HepG2 (cell line): Measurements from ENCODE around the gene OCSTAMP. TPM values are rescaled to one million over a fixed set of nuclear protein-coding genes. Genes with fewer than 3 reads are reported as not detected.

Experiments used
- AGO1 ChIP-seq: fragments of 200-400 bp; formaldehyde crosslinking; IDR thresholded peaks from 2 replicates; pipeline ENCODE4 v1.6.1; 2017; ENCODE audit warnings: mild to moderate bottlenecking, low read depth, low read length, moderate library complexity; ENCODE audit not compliant: poor library complexity, severe bottlenecking
- CBX5 ChIP-seq: sonication (generic); formaldehyde crosslinking; IDR thresholded peaks from 2 replicates; pipeline ENCODE4 v1.4.0; 2020; ENCODE audit warnings: missing genetic modification reagents, borderline replicate concordance
- GFI1 ChIP-seq: sonication (generic); formaldehyde crosslinking; IDR thresholded peaks from 2 replicates; pipeline ENCODE4 v1.5.0; 2020; ENCODE audit warnings: missing genetic modification reagents, mild to moderate bottlenecking, borderline replicate concordance
- HDAC6 ChIP-seq: fragments of 200-600 bp; sonication (generic); IDR thresholded peaks from 2 replicates; pipeline ENCODE4 v1.7.0; 2017; ENCODE audit warnings: mild to moderate bottlenecking, antibody characterized with exemption, low read length, low read depth
- HNRNPLL ChIP-seq: fragments of 200-400 bp; formaldehyde crosslinking; IDR thresholded peaks from 2 replicates; pipeline ENCODE4 v1.6.1; 2017; ENCODE audit warnings: mild to moderate bottlenecking, low read depth, low read length; ENCODE audit not compliant: poor library complexity, severe bottlenecking
- RORA ChIP-seq: sonication (generic); formaldehyde crosslinking; IDR thresholded peaks from 2 replicates; pipeline ENCODE4 v1.5.0; 2020; ENCODE audit warnings: mild to moderate bottlenecking, missing genetic modification reagents, moderate library complexity
- TBX3 ChIP-seq: fragments of 450-650 bp; IDR thresholded peaks from 2 replicates; pipeline ENCODE4 v1.6.1; 2017; ENCODE audit warnings: antibody characterized with exemption, mild to moderate bottlenecking, inconsistent platforms, borderline replicate concordance
- TRIM24 ChIP-seq: sonication (generic); formaldehyde crosslinking; IDR thresholded peaks from 2 replicates; pipeline ENCODE4 v1.8.0; 2022; ENCODE audit warnings: mild to moderate bottlenecking, missing genetic modification reagents
- ZFP82 ChIP-seq: sonication (generic); formaldehyde crosslinking; IDR thresholded peaks from 2 replicates; pipeline ENCODE4 v1.5.1; 2020; ENCODE audit warnings: mild to moderate bottlenecking, missing genetic modification reagents, borderline replicate concordance
- ZMYM2 ChIP-seq: sonication (generic); formaldehyde crosslinking; IDR thresholded peaks from 2 replicates; pipeline ENCODE4 v1.8.0; 2022; ENCODE audit warnings: mild to moderate bottlenecking, missing genetic modification reagents
- ZNF143 ChIP-seq: sonication (generic); formaldehyde crosslinking; IDR thresholded peaks from 2 replicates; pipeline ENCODE4 v1.4.0; 2020; ENCODE audit warnings: missing genetic modification reagents
- ZNF383 ChIP-seq: sonication (generic); formaldehyde crosslinking; IDR thresholded peaks from 2 replicates; pipeline ENCODE4 v1.4.0; 2020; ENCODE audit warnings: missing genetic modification reagents, mild to moderate bottlenecking, borderline replicate concordance
- polyA plus RNA-seq, 8 experiments: library from polyadenylated mRNA; depleted of rRNA in 3 of 8; stranded (reverse) in 7 of 8; unstranded in 1 of 8; fragments of >200 nt; fragmentation: Illumina TruSeq in 4 of 8; extraction: Trizol in 4 of 8; gene quantifications; 2 replicates each; pipeline versions ENCODE4 v1.2.1 to v1.2.3, GENCODE V29; 2011 to 2016; ENCODE audit warnings: low read depth in 4 of 8, missing spikeins in 1 of 8, mixed read lengths in 1 of 8; ENCODE audit not compliant: insufficient read depth in 1 of 8
- total RNA-seq, 5 experiments: library from RNA; depleted of rRNA; stranded (reverse); fragments of >200 nt; fragmentation: Illumina TruSeq; extraction: Trizol; gene quantifications; 2 replicates each; pipeline ENCODE4 v1.2.3, GENCODE V29; 2016; ENCODE audit warnings: low read depth in 1 of 5
- TF ChIP-seq, protein P1 (sequence below): sonication (generic); formaldehyde crosslinking; IDR thresholded peaks from 2 replicates; pipeline ENCODE4 v1.4.0; 2020; ENCODE audit warnings: mild to moderate bottlenecking, missing genetic modification reagents, borderline replicate concordance
- TF ChIP-seq, protein P2 (sequence below): sonication (generic); formaldehyde crosslinking; IDR thresholded peaks from 2 replicates; pipeline ENCODE4 v1.5.1; 2020; ENCODE audit warnings: mild to moderate bottlenecking, missing genetic modification reagents, moderate library complexity
- TF ChIP-seq, protein P3 (sequence below), 2 experiments: sonication (generic) in 1 of 2; formaldehyde crosslinking in 1 of 2; IDR thresholded peaks; 2 replicates each; pipeline versions ENCODE4 v1.5.1 to v1.6.1; 2011 to 2020; ENCODE audit warnings: borderline replicate concordance in 1 of 2, low read depth in 1 of 2, low read length in 1 of 2, mild to moderate bottlenecking in 1 of 2, missing genetic modification reagents in 1 of 2, moderate library complexity in 1 of 2
- TF ChIP-seq, protein P4 (sequence below): sonication (generic); formaldehyde crosslinking; IDR thresholded peaks from 2 replicates; pipeline ENCODE4 v1.4.0; 2020; ENCODE audit warnings: missing genetic modification reagents
- TF ChIP-seq, protein P5 (sequence below): sonication (generic); formaldehyde crosslinking; conservative IDR thresholded peaks from 2 replicates; pipeline ENCODE4 v1.8.1; 2023; ENCODE audit warnings: missing genetic modification reagents

The OCSTAMP gene
- total and polyA plus RNA-seq, 2 of the 13 experiments (the other 11 are each of a cell fraction or from before 2014, with no cell fraction given): not detected

DNA sequence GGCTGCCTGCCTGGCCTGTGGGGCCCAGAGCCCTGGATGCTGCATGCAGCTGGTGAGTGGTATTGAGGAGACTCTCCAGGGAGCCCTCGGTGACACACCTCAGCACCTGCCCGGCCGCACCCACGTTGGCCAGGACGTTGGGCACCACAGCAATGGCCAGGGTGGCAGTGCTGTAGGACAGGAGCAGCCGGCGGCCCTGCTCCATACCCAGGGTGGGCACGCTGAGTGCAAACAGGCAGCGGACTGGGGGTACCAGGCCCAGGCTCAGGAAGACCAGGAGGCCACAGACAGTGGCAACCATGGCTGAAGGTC, 4.7 kb downstream of the OCSTAMP start (continued):
- TF ChIP-seq, protein P1, sequence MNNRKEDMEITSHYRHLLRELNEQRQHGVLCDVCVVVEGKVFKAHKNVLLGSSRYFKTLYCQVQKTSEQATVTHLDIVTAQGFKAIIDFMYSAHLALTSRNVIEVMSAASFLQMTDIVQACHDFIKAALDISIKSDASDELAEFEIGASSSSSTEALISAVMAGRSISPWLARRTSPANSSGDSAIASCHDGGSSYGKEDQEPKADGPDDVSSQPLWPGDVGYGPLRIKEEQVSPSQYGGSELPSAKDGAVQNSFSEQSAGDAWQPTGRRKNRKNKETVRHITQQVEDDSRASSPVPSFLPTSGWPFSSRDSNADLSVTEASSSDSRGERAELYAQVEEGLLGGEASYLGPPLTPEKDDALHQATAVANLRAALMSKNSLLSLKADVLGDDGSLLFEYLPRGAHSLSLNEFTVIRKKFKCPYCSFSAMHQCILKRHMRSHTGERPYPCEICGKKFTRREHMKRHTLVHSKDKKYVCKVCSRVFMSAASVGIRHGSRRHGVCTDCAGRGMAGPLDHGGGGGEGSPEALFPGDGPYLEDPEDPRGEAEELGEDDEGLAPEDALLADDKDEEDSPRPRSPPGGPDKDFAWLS (CRISPR knock-in tag): no peak
- TF ChIP-seq HNRNPLL (peak; percentile 19), ZNF143 (CRISPR knock-in tag) (no peak), ZFP82 (no peak), ZNF383 (CRISPR knock-in tag) (no peak), AGO1 (peak; percentile 50), CBX5 (CRISPR knock-in tag) (no peak), HDAC6 (no peak), RORA (CRISPR knock-in tag) (no peak), GFI1 (no peak), TRIM24 (no peak), ZMYM2 (no peak), TBX3 (no peak)
- TF ChIP-seq, protein P2, sequence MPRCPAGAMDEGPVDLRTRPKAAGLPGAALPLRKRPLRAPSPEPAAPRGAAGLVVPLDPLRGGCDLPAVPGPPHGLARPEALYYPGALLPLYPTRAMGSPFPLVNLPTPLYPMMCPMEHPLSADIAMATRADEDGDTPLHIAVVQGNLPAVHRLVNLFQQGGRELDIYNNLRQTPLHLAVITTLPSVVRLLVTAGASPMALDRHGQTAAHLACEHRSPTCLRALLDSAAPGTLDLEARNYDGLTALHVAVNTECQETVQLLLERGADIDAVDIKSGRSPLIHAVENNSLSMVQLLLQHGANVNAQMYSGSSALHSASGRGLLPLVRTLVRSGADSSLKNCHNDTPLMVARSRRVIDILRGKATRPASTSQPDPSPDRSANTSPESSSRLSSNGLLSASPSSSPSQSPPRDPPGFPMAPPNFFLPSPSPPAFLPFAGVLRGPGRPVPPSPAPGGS (CRISPR knock-in tag): no peak
- TF ChIP-seq, protein P3, sequence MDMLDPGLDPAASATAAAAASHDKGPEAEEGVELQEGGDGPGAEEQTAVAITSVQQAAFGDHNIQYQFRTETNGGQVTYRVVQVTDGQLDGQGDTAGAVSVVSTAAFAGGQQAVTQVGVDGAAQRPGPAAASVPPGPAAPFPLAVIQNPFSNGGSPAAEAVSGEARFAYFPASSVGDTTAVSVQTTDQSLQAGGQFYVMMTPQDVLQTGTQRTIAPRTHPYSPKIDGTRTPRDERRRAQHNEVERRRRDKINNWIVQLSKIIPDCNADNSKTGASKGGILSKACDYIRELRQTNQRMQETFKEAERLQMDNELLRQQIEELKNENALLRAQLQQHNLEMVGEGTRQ (IDR thresholded peaks at IDR 0.05; ENCODE audit: low read depth, low read length): no peak
- TF ChIP-seq, protein P3 (CRISPR knock-in tag; IDR thresholded peaks at IDR 0.05; ENCODE audit: borderline replicate concordance): no peak
- TF ChIP-seq, protein P4, sequence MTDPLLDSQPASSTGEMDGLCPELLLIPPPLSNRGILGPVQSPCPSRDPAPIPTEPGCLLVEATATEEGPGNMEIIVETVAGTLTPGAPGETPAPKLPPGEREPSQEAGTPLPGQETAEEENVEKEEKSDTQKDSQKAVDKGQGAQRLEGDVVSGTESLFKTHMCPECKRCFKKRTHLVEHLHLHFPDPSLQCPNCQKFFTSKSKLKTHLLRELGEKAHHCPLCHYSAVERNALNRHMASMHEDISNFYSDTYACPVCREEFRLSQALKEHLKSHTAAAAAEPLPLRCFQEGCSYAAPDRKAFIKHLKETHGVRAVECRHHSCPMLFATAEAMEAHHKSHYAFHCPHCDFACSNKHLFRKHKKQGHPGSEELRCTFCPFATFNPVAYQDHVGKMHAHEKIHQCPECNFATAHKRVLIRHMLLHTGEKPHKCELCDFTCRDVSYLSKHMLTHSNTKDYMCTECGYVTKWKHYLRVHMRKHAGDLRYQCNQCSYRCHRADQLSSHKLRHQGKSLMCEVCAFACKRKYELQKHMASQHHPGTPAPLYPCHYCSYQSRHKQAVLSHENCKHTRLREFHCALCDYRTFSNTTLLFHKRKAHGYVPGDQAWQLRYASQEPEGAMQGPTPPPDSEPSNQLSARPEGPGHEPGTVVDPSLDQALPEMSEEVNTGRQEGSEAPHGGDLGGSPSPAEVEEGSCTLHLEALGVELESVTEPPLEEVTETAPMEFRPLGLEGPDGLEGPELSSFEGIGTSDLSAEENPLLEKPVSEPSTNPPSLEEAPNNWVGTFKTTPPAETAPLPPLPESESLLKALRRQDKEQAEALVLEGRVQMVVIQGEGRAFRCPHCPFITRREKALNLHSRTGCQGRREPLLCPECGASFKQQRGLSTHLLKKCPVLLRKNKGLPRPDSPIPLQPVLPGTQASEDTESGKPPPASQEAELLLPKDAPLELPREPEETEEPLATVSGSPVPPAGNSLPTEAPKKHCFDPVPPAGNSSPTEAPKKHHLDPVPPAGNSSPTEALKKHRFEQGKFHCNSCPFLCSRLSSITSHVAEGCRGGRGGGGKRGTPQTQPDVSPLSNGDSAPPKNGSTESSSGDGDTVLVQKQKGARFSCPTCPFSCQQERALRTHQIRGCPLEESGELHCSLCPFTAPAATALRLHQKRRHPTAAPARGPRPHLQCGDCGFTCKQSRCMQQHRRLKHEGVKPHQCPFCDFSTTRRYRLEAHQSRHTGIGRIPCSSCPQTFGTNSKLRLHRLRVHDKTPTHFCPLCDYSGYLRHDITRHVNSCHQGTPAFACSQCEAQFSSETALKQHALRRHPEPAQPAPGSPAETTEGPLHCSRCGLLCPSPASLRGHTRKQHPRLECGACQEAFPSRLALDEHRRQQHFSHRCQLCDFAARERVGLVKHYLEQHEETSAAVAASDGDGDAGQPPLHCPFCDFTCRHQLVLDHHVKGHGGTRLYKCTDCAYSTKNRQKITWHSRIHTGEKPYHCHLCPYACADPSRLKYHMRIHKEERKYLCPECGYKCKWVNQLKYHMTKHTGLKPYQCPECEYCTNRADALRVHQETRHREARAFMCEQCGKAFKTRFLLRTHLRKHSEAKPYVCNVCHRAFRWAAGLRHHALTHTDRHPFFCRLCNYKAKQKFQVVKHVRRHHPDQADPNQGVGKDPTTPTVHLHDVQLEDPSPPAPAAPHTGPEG (CRISPR knock-in tag): no peak
- TF ChIP-seq, protein P5, sequence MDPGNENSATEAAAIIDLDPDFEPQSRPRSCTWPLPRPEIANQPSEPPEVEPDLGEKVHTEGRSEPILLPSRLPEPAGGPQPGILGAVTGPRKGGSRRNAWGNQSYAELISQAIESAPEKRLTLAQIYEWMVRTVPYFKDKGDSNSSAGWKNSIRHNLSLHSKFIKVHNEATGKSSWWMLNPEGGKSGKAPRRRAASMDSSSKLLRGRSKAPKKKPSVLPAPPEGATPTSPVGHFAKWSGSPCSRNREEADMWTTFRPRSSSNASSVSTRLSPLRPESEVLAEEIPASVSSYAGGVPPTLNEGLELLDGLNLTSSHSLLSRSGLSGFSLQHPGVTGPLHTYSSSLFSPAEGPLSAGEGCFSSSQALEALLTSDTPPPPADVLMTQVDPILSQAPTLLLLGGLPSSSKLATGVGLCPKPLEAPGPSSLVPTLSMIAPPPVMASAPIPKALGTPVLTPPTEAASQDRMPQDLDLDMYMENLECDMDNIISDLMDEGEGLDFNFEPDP (CRISPR knock-in tag): 0 out of 2 replicates have a peak, but pooled peaks have one; percentile 43
